Measurements from ENCODE around the gene SERAC1. TPM values are rescaled to one million over a fixed set of nuclear protein-coding genes. Genes with fewer than 3 reads are reported as not detected.
A peak's percentile ranks its signal among the peaks of the same experiment; 100 is the strongest.

Gene SERAC1
- total RNA-seq, 1 experiment from 2014 or later = 14.4 TPM

DNA sequence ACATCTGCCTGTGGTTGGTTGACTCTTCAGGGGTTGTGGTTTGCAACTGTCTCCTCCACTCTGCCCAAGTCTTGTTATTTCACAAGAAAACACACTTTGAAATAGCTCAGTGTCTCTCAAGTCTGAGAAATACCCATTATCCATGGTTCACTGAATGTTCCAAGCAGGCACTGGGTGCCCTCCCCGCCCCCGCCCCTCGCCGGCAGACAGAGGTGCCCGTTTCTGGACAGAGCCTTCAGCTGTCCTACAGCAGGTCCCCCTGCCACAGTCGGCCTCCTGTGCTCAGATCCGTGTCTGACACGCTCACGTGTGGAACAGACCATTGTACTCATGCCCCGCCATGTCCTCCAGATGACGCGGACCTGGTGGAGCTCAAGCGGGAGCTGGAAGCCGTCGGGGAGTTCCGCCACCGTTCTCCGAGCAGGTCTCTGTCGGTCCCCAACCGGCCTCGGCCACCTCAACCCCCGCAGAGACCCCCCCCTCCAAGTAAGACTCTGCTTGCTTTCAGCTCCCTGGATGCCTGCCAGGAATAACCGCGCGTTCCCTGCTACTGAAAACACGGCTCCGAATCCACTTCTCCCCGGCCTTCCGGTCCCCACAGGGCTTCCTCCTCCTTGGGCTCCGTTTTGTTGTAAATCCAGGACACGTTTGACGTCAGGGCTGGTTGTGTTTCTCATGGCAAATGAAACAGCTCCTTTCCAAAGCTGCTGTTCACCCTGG is 81.4 kb downstream of the SERAC1 start:
- H3K4me3 ChIP-seq (ENCODE audit: insufficient read depth, low read depth, low read length) = no peak overlapping the region
- H3K27me3 ChIP-seq (ENCODE audit: control insufficient read depth, insufficient read depth, low read length) = no peaks in the 10 kb centered on the region
- peak; percentile 41 for DNase-seq
- peaks cover 2% of the 10 kb centered on the region for H3K36me3 ChIP-seq (replicated peaks; ENCODE audit: control insufficient read depth, insufficient read depth, low read length)

GRCh38 chr6:158086054-158086503 is 82.0 kb downstream of the SERAC1 start:
- no peak for DNase-seq
- peaks cover 2% of the 10 kb centered on the region for H3K36me3 ChIP-seq (replicated peaks; ENCODE audit: control insufficient read depth, insufficient read depth, low read length)
- H3K4me3 ChIP-seq (ENCODE audit: insufficient read depth, low read depth, low read length) = no peak overlapping the region
- H3K27me3 ChIP-seq (ENCODE audit: control insufficient read depth, insufficient read depth, low read length) = no peaks in the 10 kb centered on the region

GRCh38 chr6:158085261-158086053 is 82.6 kb downstream of the SERAC1 start:
- peak; percentile 8 for DNase-seq
- Histone ChIP-seq H3K4me3 (ENCODE audit: insufficient read depth, low read depth, low read length) (no peak overlapping the region), H3K27me3 (ENCODE audit: control insufficient read depth, insufficient read depth, low read length) (no peaks in the 10 kb centered on the region), H3K36me3 (replicated peaks; ENCODE audit: control insufficient read depth, insufficient read depth, low read length) (peaks cover 2% of the 10 kb centered on the region)

- Histone ChIP-seq H3K4me3 (ENCODE audit: insufficient read depth, low read depth, low read length) (no peak overlapping the region), H3K36me3 (replicated peaks; ENCODE audit: control insufficient read depth, insufficient read depth, low read length) (peaks cover 2% of the 10 kb centered on the region), H3K27me3 (ENCODE audit: control insufficient read depth, insufficient read depth, low read length) (no peaks in the 10 kb centered on the region)
- peak; percentile 9 for DNase-seq
Measured at GRCh38 chr6:158083455-158084325, 84.4 kb downstream of the SERAC1 start.

DNA sequence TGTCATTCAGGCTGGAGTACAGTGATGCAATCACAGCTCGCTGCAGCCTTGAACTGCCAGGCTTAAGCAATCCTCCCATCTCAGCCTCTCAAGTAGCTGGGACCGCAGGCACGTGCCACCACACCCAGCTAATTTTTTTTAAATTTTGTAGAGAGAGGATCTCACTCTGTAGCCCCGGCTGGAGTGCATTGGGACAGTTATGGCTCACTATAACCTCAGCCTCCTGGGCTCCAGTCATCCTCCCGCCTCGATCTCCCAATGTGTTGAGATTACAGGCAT is 86.5 kb downstream of the SERAC1 start:
- no peak for DNase-seq
- Histone ChIP-seq H3K36me3 (replicated peaks; ENCODE audit: control insufficient read depth, insufficient read depth, low read length) (peaks cover 2% of the 10 kb centered on the region), H3K4me3 (ENCODE audit: insufficient read depth, low read depth, low read length) (no peak overlapping the region), H3K27me3 (ENCODE audit: control insufficient read depth, insufficient read depth, low read length) (no peaks in the 10 kb centered on the region)

- Histone ChIP-seq H3K4me3 (ENCODE audit: insufficient read depth, low read depth, low read length) (no peak overlapping the region), H3K27me3 (ENCODE audit: control insufficient read depth, insufficient read depth, low read length) (no peaks in the 10 kb centered on the region), H3K36me3 (replicated peaks; ENCODE audit: control insufficient read depth, insufficient read depth, low read length) (peaks cover 2% of the 10 kb centered on the region)
- peak; percentile 12 for DNase-seq
Measured at GRCh38 chr6:158080849-158081656, 87.0 kb downstream of the SERAC1 start.

DNA sequence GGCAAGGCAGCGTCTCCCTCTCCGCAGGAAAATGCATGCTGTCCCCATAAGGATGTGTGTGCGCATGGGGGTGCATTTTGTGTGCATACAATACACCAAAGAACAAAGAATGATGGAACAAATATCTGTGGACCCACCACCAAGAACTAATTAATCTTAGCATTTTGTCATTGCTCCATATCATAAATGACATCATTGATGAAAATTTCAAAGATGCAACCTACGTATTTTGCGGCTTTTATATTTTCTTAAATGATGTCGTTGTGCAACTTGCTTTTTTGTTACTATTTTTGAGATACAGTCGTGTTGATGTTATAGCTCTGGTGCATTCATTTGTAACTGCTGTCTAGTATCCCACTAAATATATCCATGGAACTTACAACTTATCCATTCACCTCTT is 89.7 kb downstream of the SERAC1 start:
- Histone ChIP-seq H3K27me3 (ENCODE audit: control insufficient read depth, insufficient read depth, low read length) (no peaks in the 10 kb centered on the region), H3K36me3 (replicated peaks; ENCODE audit: control insufficient read depth, insufficient read depth, low read length) (no peaks in the 10 kb centered on the region; the same call in 1 of the 2 replicates), H3K4me3 (ENCODE audit: insufficient read depth, low read depth, low read length) (no peak overlapping the region)
- DNase-seq = no peak

DNA sequence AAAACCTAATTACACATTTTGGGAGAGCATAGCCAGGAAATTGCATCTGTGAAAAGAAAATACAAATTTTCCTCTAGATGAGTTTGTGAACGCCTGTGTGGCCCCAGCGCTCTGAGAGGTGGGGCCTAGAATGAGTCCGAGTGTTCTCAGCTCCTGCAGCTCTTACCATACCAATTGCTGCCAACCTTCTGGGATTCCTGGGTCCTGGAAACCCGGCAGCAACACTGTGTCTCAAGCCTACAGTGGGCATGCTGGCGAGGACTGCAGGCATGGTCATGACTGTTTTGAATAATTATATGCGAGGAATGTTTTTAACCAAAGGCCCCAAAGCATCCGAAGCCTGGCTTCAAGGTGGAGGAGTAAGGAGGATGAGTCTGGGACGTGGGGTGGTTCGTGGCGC is 90.4 kb downstream of the SERAC1 start:
- Histone ChIP-seq H3K4me3 (ENCODE audit: insufficient read depth, low read depth, low read length) (no peak overlapping the region), H3K27me3 (ENCODE audit: control insufficient read depth, insufficient read depth, low read length) (no peaks in the 10 kb centered on the region), H3K36me3 (replicated peaks; ENCODE audit: control insufficient read depth, insufficient read depth, low read length) (no peaks in the 10 kb centered on the region; the same call in 1 of the 2 replicates)
- DNase-seq = no peak

GRCh38 chr6:158076548-158076947 is 91.5 kb downstream of the SERAC1 start:
- Histone ChIP-seq H3K36me3 (replicated peaks; ENCODE audit: control insufficient read depth, insufficient read depth, low read length) (no peaks in the 10 kb centered on the region; the same call in 1 of the 2 replicates), H3K4me3 (ENCODE audit: insufficient read depth, low read depth, low read length) (no peak overlapping the region), H3K27me3 (ENCODE audit: control insufficient read depth, insufficient read depth, low read length) (no peaks in the 10 kb centered on the region)
- no peak for DNase-seq

DNA sequence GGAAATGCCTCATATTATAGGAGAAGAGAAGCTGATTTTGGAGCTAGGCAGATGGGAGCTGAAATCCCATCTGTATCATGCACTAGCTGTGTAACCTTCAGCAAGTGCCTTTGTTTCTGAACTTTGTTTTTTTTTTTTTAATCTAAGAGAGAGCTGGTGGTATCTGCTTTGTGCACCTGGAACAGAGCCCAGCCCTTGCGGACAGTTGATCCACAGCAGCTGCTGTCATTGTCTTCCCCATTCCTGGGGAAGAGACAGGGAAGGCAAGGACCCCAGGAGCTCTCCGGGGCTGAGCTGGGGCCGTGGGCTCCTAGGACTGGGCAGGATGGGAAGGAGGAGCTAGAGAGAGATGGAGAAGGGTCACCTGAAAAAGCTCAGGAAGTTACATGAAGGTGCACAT is 94.3 kb downstream of the SERAC1 start:
- H3K36me3 ChIP-seq (replicated peaks; ENCODE audit: control insufficient read depth, insufficient read depth, low read length) = no peaks in the 10 kb centered on the region; the same call in 1 of the 2 replicates
- H3K4me3 ChIP-seq (ENCODE audit: insufficient read depth, low read depth, low read length) = no peak overlapping the region
- DNase-seq = no peak
- no peaks in the 10 kb centered on the region for H3K27me3 ChIP-seq (ENCODE audit: control insufficient read depth, insufficient read depth, low read length)

DNA sequence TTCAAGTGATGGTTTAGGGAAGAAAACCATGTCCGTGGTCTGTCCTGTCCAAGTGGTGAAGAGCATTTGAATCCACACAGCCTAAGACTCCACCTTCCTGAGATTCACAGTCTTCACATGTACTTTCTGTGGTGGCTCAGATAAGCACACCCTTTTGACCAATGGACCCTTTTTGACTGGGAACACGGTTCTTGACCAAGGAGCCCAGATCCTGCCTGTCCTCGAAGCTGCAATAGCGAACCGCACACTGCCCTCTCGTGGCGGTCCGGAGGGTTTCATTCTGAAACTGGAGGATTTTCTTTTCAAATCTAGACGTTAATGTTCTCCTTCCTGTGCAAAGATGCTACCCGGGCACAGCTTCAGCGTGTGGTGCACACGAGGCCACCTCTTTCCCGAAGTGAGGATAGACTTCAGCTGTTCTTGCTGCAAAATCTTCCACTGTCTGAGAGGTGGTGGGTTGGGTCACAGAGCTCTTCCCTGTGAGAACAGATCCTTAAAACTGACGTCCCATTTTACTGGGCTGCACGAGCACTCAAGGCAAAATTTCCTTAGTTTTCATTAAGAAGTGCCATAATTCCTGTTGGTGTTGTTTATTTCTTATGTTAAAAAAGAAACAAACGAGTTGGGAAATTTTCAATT is 95.9 kb downstream of the SERAC1 start:
- no peak overlapping the region for H3K4me3 ChIP-seq (ENCODE audit: insufficient read depth, low read depth, low read length)
- peak; percentile 91 for DNase-seq
- no peaks in the 10 kb centered on the region; the same call in 1 of the 2 replicates for H3K36me3 ChIP-seq (replicated peaks; ENCODE audit: control insufficient read depth, insufficient read depth, low read length)
- no peaks in the 10 kb centered on the region for H3K27me3 ChIP-seq (ENCODE audit: control insufficient read depth, insufficient read depth, low read length)

GRCh38 chr6:158071121-158072082 is 96.7 kb downstream of the SERAC1 start:
- peak; percentile 53 for DNase-seq
- no peaks in the 10 kb centered on the region for H3K27me3 ChIP-seq (ENCODE audit: control insufficient read depth, insufficient read depth, low read length)
- no peak overlapping the region for H3K4me3 ChIP-seq (ENCODE audit: insufficient read depth, low read depth, low read length)
- H3K36me3 ChIP-seq (replicated peaks; ENCODE audit: control insufficient read depth, insufficient read depth, low read length) = peaks cover 2% of the 10 kb centered on the region

- H3K36me3 ChIP-seq (replicated peaks; ENCODE audit: control insufficient read depth, insufficient read depth, low read length) = peaks cover 2% of the 10 kb centered on the region
- no peak for DNase-seq
- H3K4me3 ChIP-seq (ENCODE audit: insufficient read depth, low read depth, low read length) = no peak overlapping the region
- no peaks in the 10 kb centered on the region for H3K27me3 ChIP-seq (ENCODE audit: control insufficient read depth, insufficient read depth, low read length)
Measured at GRCh38 chr6:158070513-158070912, 97.5 kb downstream of the SERAC1 start.
